ENCODE measurements around the gene ROBO3.

Gene ROBO3

DNA sequence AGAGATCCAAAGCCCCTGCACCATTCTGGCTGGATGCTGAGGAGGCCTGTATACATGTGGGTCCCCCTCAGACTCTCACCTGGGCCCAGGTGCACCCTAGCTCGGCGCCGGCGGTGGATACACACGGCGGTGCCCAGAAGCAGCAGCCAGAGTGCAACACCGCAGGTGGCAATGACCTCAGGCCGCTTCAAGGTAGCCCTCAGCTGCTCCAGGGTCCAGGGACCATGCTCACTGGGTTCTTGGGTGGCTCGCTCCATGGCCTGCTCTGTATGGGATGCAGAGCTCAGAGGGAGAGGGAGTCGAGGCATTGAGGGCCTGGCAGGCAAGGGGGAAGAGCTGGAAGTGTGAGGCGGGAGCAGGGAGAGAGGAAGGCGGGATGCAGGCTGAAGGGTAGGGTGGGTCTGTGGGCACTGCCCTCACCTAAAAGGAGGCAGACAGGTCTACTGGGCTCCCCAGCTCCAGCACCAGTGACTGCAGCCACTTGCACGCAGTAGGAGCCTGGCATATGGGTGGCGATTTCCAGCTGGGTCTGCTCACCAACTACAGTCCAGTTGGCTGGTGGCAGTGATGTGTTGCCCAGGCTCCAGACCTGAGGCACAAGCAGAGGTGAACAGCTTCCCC is 28.7 kb downstream of the ROBO3 start:
- H3K27ac ChIP-seq, result no peak overlapping the region
- no peak for TF ChIP-seq CTCF (IDR thresholded peaks at IDR 0.05)
- no peak for TF ChIP-seq ZFX (IDR thresholded peaks at IDR 0.05; ENCODE audit: borderline replicate concordance)

DNA sequence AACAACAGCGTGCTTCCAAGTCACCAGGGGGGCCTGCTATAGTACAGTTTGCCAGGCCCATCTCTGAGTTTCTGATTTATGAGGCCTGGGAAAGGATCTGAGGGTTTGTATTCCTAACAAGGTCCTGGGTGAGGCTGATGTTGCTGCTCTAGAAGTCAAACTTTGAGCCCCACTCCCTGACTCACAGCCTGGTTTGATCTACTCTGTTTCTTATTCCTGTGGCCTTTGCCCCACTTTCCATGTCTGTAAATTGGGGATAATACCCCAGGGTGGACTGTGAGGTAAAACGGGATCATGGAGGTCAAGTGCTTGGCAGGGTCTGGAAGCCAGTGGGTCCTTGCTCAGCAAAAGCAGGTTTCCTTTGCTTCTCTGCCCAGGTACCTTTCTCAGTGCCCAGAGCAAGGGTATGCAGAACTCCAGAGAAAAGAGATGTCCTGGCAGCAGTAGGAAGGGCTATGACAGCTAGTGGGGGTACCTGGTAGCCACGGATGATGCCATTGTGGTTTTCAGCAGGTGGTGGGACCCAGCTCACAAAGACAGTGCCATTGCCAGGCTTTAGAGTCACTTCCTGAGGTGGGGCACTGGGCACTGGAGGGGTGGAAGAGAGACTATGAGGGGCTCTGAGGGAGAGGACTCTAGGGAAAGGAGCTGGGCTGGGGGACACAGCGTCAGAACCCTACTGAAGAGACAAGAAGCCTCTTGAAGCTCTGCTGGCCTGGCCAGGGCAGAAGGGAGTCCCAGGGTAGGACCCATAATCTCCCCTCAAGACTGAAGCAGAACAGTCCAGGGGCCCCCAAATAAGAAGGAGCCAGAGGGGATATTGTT is 29.6 kb downstream of the ROBO3 start:
- no peak overlapping the region for H3K27ac ChIP-seq
- TF ChIP-seq CTCF (IDR thresholded peaks at IDR 0.05) (no peak), ZFX (IDR thresholded peaks at IDR 0.05; ENCODE audit: borderline replicate concordance) (no peak)

DNA sequence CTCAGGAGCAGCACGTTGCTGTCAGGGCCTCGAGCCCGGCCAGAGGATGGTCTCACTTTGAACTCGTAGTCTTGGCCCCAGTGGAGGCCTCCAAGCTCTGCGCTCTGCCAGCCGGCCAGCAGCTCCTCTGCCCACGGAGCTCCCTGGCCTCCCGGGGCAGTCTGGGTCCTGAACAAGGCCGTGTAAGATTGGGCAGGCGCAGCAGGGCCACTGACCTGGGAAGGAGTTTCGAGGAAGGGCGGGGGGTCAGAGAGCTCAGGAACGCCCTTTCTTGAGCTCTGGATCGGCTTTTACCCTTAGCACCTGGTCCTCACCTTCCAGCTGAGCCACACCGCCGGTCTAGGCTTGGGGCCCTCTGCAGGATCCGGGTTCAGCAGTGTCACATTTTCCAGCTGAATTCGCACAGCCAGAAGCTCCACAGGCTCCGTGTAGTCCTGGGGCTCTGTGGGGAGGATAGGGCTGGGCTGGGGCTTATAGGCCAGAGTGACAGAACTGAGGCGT is 30.3 kb downstream of the ROBO3 start:
- TF ChIP-seq ZFX (IDR thresholded peaks at IDR 0.05; ENCODE audit: borderline replicate concordance) (no peak), CTCF (IDR thresholded peaks at IDR 0.05) (no peak)
- H3K27ac ChIP-seq, result no peak overlapping the region

DNA sequence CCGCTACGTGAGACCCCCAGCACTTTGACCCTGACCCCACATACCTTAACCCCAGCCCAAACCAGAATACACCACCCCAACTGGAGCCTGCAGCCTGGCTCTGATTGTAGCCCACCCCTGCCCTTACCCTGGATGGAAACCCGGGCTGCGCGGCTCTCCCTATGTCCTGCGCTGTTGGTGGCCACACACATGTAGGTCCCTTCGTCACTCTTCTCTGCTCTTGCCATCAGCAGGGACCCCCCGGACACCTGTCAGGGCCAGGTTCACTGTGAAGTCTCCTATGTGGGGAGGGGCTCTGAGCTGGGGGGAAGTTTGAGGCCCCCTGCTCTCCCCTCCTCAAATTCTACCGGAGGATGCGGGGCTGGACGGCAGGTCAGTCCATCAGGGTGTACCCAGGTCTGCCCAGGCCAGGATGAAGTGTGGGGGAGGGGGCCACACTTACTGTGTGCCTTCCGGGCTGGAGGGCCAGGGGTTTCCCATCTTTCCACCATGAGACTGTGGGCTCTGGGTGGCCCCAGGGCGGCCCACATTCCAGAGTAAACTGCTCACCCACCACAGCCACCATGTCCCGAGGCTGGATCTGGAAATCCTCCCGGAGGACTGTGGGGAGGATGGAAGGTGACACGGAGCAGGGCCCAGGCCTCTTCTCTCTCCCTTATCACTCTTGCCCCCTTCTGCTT is 31.0 kb downstream of the ROBO3 start:
- H3K27ac ChIP-seq, result no peak overlapping the region
- TF ChIP-seq ZFX (IDR thresholded peaks at IDR 0.05; ENCODE audit: borderline replicate concordance) (no peak), CTCF (IDR thresholded peaks at IDR 0.05) (no peak)

DNA sequence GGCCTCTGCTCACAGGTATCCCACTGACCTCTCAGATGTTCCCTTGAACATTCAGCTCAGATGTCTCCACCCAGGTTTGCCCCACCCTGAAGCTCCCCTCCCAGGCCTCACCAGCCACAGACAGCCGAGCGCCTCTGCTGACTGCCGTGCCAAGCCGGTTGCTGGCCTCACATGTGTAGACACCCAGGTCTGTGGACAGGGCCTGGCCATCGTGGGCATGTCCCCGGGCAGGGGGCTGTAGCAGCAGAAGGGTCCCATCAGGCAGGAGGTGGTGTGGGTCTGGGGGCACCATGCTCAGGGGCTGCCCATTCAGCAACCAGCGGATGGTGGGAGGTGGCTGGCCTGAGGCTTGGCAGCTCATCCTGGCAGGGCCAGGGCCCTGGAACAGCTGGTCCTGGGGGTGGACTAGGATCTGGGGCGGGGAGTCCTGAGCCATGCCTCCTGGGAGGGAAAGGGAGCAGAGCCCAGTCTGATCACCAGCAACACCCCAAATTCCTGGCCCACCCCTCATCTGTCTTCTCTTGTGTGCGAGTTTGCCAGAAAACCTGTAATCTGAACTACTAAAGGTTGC is 31.7 kb downstream of the ROBO3 start:
- no peak overlapping the region for H3K27ac ChIP-seq
- TF ChIP-seq CTCF (IDR thresholded peaks at IDR 0.05), result no peak
- no peak for TF ChIP-seq ZFX (IDR thresholded peaks at IDR 0.05; ENCODE audit: borderline replicate concordance)

DNA sequence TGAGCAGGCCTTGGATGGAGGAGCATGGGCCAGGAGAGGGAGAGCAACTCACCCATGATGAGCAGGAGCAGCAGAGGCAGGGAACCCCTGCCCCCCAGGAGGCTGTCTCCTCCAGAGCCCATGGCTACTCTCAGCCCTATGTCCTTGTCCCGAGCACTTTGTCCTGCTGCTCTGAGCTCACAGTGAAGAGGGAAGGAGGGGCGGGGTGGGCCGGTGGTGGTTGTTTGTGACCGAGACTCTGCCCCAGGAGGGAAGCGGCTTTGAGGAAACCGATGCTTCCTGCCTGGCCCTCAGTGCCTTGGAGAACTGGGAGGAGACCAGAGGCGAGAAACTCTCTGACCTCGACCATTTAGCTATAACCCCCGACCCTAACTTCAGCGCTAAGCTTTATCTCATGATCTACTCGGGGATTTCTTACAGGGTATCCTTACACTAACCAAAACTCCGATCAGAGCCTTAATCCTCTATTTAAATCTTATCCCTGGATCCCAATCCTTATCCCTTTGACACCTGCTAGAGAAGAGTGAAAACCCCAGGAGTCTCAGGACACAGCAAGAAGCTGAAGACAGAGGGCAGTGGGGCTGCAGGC is 32.5 kb downstream of the ROBO3 start, which contains the start of gene ROBO4:
Gene ROBO4, minus strand, starts transcription at position 192 of the 589 bp plus-strand sequence. Its CDS starts 70 bp downstream, at position 122.
- no peak for TF ChIP-seq ZFX (IDR thresholded peaks at IDR 0.05; ENCODE audit: borderline replicate concordance)
- no peak for TF ChIP-seq CTCF (IDR thresholded peaks at IDR 0.05)
- H3K27ac ChIP-seq, result no peak within 1 kb of the TSS

All from 22Rv1 (cell line).